Measurements from ENCODE around the gene CCDC92B.

Gene CCDC92B

DNA sequence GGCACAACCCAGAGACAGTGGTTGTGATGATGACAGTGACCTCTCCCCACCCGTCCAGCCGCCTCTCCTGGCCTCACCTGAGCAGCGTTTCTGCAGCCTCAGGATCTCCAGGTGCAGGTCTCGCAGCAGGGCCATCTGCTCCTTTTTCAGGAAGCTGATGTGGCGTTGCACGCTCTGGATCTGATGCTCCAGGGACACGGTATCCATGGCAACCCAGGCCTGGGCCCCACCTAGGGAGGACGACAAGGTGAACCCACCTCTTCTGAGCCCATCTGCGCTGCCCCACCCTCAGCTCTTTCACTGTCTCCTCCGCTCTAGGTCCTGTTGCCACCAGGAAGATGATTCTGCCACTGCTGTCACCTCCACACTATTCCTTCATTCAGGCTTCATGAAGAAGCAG is 14.5 kb downstream of the CCDC92B start:
- no peak overlapping the region for H3K4me3 ChIP-seq (ENCODE audit: low read length)
- TF ChIP-seq, protein P1, sequence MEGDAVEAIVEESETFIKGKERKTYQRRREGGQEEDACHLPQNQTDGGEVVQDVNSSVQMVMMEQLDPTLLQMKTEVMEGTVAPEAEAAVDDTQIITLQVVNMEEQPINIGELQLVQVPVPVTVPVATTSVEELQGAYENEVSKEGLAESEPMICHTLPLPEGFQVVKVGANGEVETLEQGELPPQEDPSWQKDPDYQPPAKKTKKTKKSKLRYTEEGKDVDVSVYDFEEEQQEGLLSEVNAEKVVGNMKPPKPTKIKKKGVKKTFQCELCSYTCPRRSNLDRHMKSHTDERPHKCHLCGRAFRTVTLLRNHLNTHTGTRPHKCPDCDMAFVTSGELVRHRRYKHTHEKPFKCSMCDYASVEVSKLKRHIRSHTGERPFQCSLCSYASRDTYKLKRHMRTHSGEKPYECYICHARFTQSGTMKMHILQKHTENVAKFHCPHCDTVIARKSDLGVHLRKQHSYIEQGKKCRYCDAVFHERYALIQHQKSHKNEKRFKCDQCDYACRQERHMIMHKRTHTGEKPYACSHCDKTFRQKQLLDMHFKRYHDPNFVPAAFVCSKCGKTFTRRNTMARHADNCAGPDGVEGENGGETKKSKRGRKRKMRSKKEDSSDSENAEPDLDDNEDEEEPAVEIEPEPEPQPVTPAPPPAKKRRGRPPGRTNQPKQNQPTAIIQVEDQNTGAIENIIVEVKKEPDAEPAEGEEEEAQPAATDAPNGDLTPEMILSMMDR (IDR thresholded peaks at IDR 0.05; ENCODE audit: insufficient read depth, low read depth, low read length, missing control alignments) = no peak
- no peak for DNase-seq (ENCODE audit: low read depth)

DNA sequence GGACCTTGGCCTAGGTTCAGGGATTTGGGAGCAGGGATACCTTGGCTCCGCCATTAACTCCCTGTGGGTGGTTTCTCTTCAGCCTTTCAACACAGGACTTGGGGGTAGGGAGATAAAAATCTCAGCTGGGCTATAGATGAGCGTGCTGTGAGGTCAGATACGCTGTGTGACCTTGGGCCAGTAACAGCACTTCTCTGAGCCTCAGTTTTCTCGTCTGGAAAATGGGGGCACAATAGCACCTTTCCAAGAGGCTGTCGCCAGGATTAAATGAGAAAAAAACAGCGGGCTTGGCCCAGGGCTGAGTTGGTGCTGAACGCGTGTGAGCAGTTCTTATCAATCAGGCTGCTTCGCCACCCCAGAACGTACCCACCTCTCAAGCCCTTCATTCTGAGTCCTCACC is 17.6 kb downstream of the CCDC92B start:
- H3K4me3 ChIP-seq (ENCODE audit: low read length) = no peak overlapping the region
- TF ChIP-seq, protein P1 (IDR thresholded peaks at IDR 0.05; ENCODE audit: insufficient read depth, low read depth, low read length, missing control alignments) = no peak
- DNase-seq (ENCODE audit: low read depth) = no peak

DNA sequence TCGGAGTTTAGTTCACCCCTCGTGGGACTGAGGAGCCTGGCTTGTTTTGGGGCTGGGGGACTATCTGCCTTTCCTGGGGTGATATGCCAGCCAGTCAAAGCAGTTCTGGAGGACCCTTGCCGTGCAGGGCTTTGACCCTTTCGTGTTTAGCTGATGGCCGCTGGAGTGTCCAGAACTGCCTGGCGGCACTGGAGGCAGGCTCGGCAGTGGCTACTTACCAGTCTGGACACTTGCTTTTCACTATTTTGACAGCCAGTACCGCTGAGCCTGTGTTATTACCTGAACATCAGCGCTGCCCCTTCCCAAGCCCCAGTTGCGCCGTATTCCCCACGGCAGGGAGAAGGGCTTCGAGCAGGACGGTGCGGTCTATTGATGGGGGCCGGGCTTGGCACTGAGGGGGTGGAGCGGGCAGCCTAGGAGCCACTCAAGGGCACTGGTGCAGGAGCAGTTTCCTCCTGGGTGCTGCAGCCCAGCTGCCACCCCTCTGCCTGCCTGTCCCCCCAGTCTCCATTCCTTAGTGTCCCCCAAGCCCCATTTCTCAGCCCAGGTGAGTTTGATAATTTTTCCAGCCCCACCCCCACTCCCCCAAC is 18.6 kb downstream of the CCDC92B start:
- DNase-seq (ENCODE audit: low read depth) = no peak
- TF ChIP-seq, protein P1 (IDR thresholded peaks at IDR 0.05; ENCODE audit: insufficient read depth, low read depth, low read length, missing control alignments) = no peak
- H3K4me3 ChIP-seq (ENCODE audit: low read length) = no peak overlapping the region

DNA sequence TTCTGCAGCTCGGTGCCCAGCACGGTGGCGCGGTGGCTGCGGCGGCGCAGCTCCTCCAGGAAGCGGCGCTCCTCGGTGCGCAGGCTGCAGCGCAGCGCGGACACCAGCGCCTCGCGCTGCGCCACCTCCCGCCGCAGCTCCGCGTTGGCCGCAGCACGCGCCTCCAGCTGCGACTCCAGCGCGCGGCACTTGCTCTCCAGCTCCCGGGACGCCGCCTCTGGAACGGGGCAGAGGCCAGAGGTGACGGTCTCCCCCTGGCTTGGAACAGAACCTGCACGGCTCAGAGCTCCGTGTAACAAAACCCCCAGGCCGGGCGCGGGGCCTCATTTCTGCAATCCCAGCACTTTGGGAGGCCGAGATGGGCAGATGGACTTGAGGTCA is 24.7 kb downstream of the CCDC92B start:
- no peak overlapping the region for H3K4me3 ChIP-seq (ENCODE audit: low read length)
- peak; percentile 70 for DNase-seq (ENCODE audit: low read depth)
- TF ChIP-seq, protein P1 (IDR thresholded peaks at IDR 0.05; ENCODE audit: insufficient read depth, low read depth, low read length, missing control alignments) = no peak

DNA sequence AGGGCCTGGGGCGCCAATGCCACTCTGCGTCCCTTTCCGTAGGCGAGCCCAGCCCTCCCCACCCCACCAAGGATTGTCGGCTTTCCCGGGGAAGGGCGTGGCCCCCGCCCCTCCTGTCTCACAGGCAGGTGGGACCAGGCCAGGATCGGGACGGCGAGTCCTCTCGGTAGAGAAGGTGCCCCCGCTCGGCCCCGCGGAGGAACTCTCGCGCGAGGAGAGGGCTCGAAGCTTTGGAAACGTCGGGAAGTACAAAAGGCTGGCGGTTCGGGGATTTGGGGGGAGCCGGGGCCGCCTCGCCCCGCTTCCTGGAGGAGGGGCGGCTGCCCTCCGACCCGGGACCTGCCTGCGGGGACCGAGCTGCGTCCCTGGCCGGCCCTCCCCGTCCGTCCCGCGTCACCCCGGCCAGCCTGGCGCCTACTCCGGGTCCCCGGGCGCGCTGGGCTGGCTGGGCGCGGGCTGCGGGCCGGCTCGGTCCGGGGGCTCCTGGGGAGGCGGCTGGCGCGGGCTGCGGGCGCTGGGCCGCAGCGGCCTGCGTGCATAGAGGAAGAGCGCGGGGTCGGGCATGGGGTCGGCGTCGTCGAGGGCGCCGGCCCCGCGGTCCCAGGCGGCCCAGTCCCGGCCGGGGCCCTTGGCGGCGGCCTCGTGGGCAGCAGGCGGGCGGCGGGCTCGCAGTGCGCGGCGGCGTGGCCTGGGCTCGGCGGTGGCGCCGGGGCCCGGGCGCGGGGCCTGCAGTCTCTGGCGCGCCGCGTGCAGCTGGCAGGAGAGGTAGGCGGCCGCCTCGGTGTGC is 25.3 kb downstream of the CCDC92B start:
- peak; percentile 12 for DNase-seq (ENCODE audit: low read depth)
- TF ChIP-seq, protein P1 (IDR thresholded peaks at IDR 0.05; ENCODE audit: insufficient read depth, low read depth, low read length, missing control alignments) = no peak
- H3K4me3 ChIP-seq (ENCODE audit: low read length) = no peak overlapping the region

DNA sequence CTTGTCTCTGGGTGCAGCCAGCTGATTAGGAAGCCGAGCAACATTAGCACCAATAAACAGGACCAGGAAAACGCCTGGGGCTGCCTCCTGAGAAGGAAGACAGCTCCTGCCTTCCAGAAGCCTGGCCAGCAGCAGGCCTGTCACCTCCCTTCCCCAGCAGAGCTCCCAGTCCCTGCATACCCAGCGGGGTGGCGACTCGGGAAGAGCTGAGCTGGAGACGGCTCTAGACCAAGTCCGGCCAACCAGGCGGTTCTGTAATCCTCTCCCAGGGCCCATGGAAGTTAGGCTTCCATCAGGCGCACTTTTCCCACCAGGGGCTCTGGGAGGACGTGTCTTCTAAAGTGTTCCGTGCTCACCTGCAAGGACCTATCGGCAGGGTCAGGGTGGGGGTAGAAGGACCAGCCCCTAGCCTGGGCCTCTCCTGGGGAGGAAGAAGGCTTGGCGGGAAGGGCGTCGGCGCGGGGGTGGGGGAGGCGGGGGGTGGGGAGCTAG is 25.9 kb downstream of the CCDC92B start:
- peak; percentile 15 for DNase-seq (ENCODE audit: low read depth)
- TF ChIP-seq, protein P1 (IDR thresholded peaks at IDR 0.05; ENCODE audit: insufficient read depth, low read depth, low read length, missing control alignments) = no peak

More for the DNA sequence above, 25.9 kb downstream of the CCDC92B start:
- no peak overlapping the region for H3K4me3 ChIP-seq (ENCODE audit: low read length)
